DMS153 treated with DMSO at 0.1 percent for 48 hours (cell line): Measurements from ENCODE around the gene DCAF16.
A peak's percentile ranks its signal among the peaks of the same experiment; 100 is the strongest.
"Not testable (repeated sequence)": the region's sequence is repeated elsewhere in the genome, so short reads cannot be mapped to it uniquely, and the experiment has no call there.

Experiments used
- DNase-seq: peaks from one replicate; lab custom pipeline; 2025; ENCODE audit not compliant: unreplicated experiment; lab: John Stamatoyannopoulos, UW

Gene DCAF16

DNA sequence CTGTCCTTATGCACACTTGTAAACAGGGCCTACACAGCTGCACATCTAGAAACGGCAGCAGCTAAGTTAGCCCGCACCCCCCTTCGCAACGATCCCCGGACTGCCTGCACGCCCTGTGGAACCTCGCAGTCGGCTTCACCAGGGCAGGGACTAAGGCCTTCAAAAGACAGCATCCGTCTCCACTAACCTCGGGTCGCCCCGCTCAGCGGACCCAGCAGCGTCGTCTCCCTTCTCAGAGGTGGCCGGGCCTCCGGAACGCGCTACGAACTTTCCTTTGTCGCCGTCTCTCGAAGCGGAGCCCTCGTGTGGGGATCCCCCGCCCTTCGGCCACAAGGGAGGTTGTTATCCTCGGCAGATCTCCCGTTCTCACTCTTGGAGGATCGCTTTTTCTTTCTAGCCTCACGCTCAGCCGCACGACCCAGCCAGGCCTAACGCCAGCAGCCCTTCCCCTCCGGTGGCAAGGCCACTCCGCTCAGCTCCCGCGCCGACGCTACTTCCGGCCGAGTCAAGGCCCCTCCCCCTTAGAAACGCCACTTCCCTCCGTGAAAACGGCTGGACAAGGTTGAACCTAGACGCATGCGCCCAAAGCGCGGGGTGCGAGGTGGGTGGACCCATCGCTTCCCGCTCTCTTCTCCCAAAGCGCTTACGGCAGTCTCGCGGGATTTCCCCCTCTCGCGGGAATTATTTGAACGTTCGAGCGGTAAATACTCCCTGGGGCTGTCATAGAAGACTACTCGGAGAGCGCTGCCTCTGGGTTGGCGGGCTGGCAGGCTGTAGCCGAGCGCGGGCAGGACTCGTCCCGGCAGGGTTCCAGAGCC, at the start of gene DCAF16, which contains the start of gene NCAPG:
Gene DCAF16 (minus strand): TSS at position 498 of the 818 bp plus-strand sequence. CDS start 6,616 bp downstream, outside the sequence.
Gene NCAPG (plus strand): TSS at position 720 of the 818 bp plus-strand sequence. CDS start 99 bp downstream, outside the sequence.
- DNase-seq: peak; percentile 57

DNA sequence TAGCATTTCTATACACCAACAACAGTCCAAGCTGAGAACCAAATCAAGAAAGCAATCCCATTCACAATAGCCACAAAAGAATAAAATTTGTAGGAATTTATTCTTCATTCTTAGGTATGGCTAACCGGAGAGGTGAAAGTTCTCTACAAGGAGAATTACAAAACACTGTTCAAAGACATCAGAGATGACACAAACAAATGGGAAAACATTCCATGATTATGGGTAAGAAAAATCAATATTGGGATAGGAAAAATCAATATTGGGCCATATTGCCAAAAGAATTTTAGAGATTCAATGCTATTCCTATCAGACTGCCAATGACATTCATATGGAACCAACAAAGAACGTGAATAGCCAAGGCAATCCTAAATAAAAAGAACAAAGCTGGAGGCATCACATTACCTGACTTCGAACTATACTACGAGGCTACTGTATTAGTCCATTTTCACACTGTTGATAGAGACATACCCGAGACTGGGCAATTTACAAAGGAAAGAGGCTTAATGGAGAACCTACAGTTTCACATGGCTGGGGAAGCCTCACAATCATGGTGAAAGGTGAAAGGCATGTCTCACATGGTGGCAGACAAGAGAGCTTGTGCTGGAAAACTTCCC, 49.3 kb upstream of the DCAF16 start:
- no peak for DNase-seq

DNA sequence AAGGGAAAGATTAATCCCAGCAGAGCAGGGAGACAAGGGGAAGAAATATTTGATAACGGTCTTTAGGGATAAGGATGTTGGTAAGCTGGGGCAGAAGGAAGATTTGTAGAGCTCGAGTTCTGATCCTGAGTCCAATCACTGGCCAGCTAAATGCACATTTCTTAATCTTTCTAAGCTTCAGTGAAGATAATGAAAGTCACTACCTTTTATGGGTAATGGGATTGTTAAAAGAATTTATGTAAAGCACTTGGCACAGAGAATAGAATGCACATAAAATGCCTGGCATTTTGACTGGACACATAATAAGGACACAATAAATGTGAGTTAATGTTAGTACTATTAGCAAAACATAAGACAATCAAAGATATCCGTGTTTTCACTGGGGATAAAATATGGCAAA, 43.5 kb upstream of the DCAF16 start:
- no peak for DNase-seq

DNA sequence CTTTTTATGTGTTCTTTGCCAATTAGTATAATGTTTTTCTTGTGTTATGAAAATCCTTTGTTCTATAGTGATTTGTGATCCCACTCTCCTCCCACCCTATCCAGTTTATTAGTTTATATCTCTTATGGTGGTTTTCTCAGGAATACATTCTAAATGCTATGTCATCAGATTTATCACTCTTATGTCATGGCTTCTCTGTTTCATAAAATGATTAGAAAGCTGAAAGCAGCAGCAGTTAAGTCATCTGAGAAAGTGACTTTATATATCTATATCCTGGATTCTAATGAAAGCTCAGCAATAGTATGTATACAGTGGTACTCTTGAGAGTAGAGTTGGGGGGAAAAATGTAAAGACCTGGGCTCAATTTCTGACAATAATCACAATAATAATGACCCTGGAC, 41.4 kb upstream of the DCAF16 start:
- DNase-seq: no peak

DNA sequence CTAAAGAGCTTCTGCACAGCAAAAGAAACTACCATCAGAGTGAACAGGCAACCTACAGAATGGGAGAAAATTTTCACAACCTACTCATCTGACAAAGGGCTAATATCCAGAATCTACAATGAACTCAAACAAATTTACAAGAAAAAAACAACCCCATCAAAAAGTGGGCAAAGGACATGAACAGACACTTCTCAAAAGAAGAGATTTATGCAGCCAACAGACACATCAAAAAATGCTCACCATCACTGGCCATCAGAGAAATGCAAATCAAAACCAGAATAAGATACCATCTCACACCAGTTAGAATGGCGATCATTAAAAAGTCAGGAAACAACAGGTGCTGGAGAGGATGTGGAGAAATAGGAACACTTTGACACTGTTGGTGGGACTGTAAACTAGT, 39.7 kb upstream of the DCAF16 start:
- DNase-seq: not testable (repeated sequence)

DNA sequence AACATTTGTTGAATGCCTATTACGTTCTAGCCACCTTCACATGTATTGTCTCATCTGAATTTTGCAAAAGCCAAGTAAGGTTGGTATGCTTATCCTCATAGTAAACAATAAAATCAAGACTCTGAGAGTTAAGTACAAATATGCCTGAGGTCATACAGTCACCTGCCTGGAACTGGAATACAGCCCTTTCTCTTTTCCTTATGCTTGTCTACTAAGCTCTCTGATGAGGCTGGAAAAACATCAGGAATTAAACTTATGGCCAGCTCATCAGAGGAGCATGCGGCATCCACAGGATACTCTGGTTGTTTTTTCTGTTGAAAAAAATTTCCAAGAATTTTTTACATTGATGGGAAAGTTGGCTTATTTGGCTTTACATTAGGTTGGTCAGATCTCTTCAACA, 35.7 kb upstream of the DCAF16 start:
- no peak for DNase-seq

DNA sequence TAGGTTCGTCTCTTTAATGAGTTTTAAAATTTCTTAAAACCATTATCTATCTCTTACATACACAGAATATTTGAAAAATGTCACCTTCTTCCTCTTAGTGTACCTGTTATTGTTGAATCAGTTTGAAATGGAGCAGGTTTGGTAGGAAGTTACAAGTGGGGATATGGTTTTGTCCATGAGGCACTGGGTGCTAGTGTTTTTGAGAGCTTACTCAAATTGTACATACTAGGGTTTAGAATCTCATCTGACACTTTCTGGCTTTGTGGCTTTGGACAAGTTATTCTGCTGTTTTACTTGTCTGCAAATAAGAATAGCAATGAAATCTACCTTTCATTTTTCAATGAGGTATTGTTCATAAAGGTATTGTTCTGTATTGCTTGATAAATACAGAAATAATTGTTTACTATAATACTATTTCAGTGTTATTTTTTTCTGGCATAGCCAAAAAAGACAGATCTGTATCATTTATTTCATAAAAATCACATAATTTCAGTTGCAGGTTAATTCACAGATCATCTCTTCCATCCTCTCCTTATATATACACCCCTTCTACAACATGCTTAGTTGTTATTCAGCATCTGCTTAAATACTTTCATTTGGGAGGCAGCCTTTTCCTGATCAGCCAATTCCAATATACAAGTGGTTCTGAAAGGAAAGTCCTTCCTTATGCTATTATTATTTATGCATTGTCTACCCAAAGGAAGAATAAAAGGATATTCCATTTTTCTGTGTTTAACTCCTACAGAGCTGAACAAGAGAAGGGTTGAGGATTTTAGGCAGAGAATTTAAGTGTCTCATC, 13.5 kb upstream of the DCAF16 start:
- no peak for DNase-seq

DNA sequence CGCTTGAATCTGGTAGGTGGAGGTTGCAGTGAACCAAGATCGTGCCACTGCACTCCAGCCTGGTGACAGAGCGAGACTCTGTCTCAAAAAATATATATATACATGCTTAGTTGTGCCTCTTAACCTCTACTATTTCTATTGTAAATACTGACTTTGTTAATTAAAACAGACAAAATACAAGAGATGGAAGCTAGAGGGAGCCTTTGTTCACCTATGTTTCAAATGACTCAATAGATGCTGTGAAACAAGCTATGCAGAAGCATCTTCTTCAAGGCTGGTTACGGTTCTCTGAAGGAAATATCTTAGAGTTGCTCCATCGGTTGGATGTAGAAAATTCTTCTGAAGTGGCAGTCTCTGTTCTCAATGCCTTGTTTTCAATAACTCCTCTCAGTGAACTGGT, 6.5 kb upstream of the DCAF16 start:
- DNase-seq: peak; percentile 2

DNA sequence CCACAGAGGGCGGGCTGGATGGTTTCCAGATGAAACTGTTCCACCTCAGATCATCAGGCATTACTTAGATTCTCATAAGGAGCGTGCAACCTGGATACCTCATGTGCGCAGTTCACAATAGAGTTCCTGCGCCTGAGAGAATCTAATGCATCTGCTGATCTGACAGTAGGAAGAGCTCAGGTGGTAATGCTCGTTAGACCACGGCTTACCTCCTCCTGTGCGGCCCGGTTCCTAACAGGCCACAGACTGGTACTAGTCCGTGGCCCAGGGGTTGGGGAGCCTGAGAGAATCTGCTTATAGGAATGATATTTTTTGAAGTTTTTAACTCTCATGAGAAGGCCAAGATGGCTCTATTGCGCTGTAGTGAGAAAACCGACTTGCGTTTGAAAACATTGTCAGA, 5.6 kb upstream of the DCAF16 start:
- no peak for DNase-seq

DNA sequence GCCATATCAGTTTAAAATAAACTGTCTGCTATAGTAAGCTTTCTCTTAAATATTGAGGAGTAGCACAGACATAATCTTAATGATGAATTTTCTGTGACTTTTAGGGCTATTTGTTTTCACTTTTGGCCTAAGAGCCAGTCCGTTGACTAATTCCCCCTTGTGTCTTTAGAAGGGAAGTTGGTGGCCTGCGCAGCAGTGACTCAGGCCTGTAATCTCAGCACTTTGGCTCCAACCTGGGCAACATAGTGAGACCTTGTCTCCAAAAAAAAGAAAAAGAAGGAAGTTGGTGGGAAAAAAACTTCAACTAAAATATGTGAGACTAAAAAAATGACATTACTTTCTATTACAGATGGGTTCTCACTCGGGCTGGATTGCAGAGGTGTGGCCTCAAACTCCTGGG, 3.6 kb upstream of the DCAF16 start:
- DNase-seq: no peak

DNA sequence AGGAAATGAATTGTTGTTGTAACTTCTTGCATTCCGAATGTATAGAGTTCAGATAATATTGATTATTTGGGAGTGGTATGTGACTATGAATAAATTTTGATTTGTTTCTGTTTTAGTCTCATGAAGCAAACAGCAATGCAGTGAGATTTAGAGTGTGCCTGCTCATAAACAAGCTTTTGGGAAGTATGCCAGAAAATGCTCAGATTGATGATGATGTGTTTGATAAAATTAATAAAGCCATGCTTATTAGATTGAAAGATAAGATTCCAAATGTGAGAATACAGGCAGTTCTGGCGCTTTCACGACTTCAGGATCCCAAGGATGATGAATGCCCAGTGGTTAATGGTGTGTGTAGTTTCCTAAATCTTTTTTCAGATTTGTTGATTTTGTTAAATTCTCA, 2.2 kb upstream of the DCAF16 start:
- no peak for DNase-seq

DNA sequence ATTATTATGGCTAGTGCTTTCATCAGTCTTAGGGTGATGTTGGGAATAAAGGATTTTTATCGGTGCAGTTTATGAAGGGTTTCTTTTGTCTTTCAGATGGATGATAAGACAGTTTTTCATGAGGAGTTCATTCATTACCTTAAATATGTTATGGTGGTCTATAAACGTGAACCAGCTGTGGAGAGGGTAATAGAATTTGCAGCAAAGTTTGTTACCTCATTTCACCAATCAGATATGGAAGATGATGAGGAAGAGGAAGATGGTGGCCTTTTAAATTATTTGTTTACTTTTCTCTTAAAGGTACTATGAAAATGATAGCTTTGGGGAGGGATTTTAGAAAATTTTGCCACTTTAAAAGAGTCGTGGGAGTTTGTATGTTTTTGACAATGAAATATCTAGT, 1.6 kb upstream of the DCAF16 start:
- DNase-seq: no peak

DNA sequence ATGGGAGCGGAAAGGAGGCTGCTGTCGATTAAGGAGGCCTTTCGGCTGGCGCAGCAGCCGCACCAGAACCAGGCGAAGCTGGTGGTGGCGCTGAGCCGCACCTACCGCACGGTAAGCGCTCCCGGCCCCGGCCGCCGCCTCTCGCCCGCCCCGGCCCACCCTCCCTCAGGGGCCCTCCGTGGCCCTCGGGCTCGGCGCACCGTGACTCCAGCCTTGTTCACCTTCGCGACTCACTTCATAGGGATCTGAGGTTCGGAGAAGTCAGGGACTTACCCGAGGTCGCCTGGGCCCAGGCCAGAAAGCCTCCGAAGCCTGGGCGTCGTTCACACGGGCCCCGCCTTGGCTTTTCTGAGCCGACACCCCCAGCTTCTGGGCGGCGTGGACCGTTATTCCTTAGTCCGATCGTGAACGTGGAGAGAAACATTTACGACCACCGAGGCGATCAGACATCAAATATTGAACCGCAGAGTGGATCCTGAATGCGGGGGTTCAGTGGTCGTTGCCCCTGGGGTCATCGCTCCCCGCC, 584 bp upstream of the DCAF16 start:
- no peak for DNase-seq

DNA sequence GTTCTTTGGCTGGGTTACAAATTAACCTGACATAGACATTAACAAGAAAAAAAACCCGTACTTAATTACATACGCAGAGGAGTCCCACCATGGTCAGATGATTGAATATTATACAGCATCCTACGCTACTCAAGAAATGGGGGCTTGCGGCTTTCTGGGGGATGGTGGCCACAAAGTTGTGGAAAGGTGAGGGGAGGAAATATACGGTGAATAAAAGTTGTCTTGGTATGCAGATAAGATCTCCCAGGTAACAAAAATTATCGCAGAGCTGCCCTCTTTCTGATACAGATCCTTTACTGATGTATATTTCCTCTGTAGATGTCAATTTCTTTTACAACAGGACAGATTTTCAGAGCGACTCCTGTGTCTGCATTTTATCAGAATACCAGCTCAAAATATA, 890 bp downstream of the DCAF16 start:
- DNase-seq: no peak

DNA sequence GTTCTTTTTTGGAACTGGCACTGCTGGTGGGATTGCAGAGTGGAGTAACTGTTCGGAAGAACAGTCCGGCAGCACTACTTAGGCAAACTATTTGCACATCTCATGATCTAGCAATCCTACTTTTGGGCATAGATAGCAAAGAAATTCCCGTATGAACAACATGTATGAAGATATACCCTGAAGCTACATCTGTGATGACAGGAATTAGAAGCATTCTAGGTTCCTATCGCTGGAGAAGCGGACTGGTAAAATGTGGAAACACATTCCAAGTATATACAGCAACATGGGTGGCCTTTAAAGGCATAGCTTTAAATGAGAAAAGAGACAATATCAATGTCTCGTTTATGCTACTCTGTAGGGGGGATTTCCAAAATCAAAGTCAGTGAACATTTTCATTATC, 3.1 kb downstream of the DCAF16 start:
- DNase-seq: no peak

DNA sequence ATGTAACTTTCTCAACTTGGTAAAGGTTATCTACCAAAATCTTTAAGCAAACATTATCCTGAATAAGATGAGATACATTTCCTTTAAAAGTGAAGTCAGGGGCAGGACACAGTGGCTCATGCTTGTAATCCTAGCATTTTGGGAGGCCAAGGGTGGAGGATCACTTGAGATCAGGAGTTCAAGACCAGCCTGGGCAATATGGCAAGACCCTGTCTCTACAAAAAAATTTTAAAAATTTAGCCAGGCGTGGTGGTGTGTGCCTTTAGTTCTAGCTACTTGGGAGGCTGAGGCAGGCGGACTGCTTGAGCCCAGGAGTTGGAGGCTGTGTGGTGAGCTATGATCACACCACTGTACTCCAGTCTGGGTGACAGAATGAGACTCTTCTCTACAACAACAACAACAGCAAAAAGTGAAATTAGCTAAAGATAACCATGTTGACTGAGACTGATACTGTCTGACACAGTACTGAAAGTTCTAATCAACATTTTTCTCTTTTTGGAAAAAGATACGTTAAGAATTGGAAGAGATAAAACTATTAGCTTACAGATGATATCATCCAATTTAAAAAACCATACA, 4.9 kb downstream of the DCAF16 start:
- no peak for DNase-seq

DNA sequence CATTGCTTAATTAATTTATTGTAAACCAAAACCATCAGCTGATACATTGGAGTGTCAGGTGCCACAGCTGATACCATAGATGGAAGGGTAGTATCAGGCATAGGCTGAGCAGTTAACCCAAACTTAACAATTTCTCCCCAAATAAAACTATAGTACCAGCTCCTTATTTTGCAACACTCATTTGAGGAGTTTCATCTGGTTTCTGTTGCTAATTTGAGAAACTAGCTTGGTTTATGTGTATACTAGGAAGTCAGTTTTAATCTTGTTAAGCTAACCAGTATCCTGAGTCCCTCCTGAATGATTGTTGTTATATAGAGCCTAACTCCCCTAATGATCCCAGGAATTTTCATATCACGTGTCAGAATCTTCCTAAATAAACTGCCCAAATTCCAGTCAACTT, 12.7 kb downstream of the DCAF16 start:
- DNase-seq: no peak

DNA sequence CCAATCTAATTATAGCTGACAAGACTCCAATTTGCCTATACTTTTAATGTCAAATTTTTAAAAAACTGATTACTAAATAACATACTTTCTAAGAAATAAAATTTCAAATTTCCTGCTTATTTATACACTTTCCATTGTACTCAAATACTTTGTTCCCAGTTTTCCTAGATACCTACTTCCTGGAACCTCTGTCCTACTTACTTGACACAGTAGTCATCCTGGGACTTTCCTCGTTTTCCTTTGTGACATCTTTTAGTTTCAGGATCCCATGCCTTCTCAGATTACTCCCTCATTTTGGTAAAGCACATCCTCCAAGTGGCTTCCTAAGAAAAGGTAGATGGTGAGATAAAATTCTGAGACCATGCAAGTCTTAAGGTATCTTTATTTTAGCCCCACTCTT, 15.8 kb downstream of the DCAF16 start:
- DNase-seq: no peak

DNA sequence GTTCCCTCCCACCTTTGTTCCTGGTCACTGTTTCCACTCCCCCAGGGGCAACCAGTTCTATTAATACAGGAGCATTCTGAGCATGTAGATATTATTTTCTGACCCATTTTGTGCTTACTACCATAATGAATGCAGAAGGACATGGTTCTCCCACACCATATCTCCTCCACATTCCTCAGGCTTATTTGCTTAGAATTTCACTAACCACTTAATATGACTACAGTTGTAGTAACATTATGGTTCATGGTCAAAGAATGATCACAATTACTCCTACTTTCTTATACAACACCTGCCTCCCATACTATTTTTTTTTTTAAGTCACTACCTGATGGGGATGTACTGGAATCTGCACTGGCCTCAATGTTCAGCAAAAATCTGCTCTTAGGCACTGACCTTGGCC, 21.6 kb downstream of the DCAF16 start:
- DNase-seq: no peak

DNA sequence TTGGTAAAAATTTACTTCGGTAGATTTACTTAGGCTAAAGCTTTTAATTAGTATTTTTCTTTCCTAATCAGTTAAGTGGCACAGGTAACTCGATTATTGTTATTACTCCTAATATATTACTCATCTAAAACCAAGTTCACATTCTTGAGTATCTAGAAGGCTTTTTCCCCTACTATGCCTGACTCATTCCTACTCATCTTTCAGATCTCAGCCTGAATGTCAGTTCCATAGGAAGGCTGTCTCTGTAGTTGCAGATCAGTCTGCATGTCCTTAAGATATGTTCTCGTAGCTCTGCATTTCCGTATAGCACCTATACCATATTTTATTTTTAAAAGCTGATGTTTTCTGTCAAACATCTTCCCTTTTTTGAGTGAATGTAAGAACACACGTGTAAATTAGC, 23.2 kb downstream of the DCAF16 start:
- DNase-seq: no peak

DNA sequence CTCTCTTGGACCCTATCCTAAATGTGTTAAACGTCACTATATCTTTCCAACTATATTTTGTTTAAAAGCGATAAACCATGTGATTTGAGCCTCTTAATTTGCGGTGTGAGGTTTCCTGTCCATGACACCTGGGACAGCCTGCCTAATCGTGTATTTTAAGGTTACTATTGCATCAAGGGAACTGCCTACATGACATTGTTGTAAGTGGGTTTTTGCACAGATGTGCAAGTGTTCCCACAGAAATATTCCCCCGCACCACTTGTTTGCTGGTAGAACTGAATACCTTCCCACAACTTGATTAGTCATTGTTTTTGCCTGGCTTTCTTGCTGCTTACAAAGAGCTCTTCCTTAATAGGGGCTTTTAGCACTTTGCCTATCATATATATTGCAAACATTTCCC, 24.0 kb downstream of the DCAF16 start:
- no peak for DNase-seq
